Cardiac atrium fibroblast (primary cell): ENCODE results near the gene HAND2. TPM values are rescaled to one million over a fixed set of nuclear protein-coding genes. Genes with fewer than 3 reads are reported as not detected.

Experiments
- total RNA-seq: library from RNA; depleted of rRNA; stranded (reverse); fragments of >200 nt; gene quantifications from 2 replicates; pipeline ENCODE4 v1.2.3, GENCODE V29; 2015

HAND2 gene
- 11.0 TPM in 2 replicates for total RNA-seq

GRCh38 chr4:173529477-173530325 is at the start of gene HAND2:
Gene HAND2 (minus strand): TSS chr4:173530229. CDS start chr4:173529289, 940 bp downstream.

Other genes starting within 250 kb of the HAND2 start
- 19.9 and 23.7 TPM in 2 replicates for gene HMGB2, start 195.9 kb downstream of the HAND2 start, total RNA-seq
- gene SAP30, start 159.3 kb downstream of the HAND2 start, total RNA-seq: 19.5 and 20.9 TPM in 2 replicates
- 1.8 TPM in 2 replicates for gene SCRG1, start 131.1 kb downstream of the HAND2 start, total RNA-seq